Measurements from ENCODE around the gene BAG5. TPM values are rescaled to one million over a fixed set of nuclear protein-coding genes. Genes with fewer than 3 reads are reported as not detected.
A peak's percentile ranks its signal among the peaks of the same experiment; 100 is the strongest.

Gene BAG5
- total RNA-seq, 1 experiment from 2014 or later, result 22.5 TPM

- intact Hi-C loops (cut with micrococcal nuclease; ENCODE audit: unreplicated experiment) (no loop called here), in situ Hi-C loops (cut with HindIII; ENCODE audit: low pct_unique_long_range_greater_than_20kb, low sequenced_read_pairs) (no loop called here)
- ChIA-PET POLR2A (interaction anchor here (0.9 to 1.2 kb wide), 2 partner anchors 8 to 19 kb away, joined by 4 read pairs; no protein-coding TSS in a partner anchor), CTCF (interaction anchor here (0.5 to 0.9 kb wide), 2 partner anchors 20 to 381 kb away, joined by 3 to 4 read pairs; no protein-coding TSS in a partner anchor)
- no peak for TF ChIP-seq CTCF (IDR thresholded peaks at IDR 0.05)
- peak; percentile 33 for TF ChIP-seq POLR2AphosphoS5 (IDR thresholded peaks at IDR 0.05; ENCODE audit: low read depth, low read length)
- Histone ChIP-seq H3K9me3 (ENCODE audit: control insufficient read depth, insufficient read depth, low read depth, low read length) (no peaks in the 10 kb centered on the region), H3K27ac (ENCODE audit: low read length) (peak overlapping the region; percentile 54; the same call in 1 of the 2 replicates), H3K27me3 (ENCODE audit: control insufficient read depth, insufficient read depth, low read length) (no peaks in the 10 kb centered on the region), H3K4me1 (ENCODE audit: control insufficient read depth, insufficient read depth, low read length) (peaks cover 51% of the 10 kb centered on the region), H3K4me3 (ENCODE audit: low read depth in 2 of 2, low read length in 2 of 2) (no peak overlapping the region), H3K36me3 (ENCODE audit: control insufficient read depth, insufficient read depth, low read length) (no peaks in the 10 kb centered on the region)
- no peak for DNase-seq (ENCODE audit: low read depth, low spot score)
- peak; percentile 10 for ATAC-seq
- BruUV-seq (replicated peaks), result no TSS peak
Measured at GRCh38 chr14:103538291-103539055, 24.0 kb downstream of the BAG5 start.

- CTCF ChIA-PET, result no interaction called here
- peak overlapping the region; percentile 63 for H3K27ac ChIP-seq (ENCODE audit: low read length)
- H3K27me3 ChIP-seq (ENCODE audit: control insufficient read depth, insufficient read depth, low read length), result no peaks in the 10 kb centered on the region
- H3K9me3 ChIP-seq (ENCODE audit: control insufficient read depth, insufficient read depth, low read depth, low read length), result no peaks in the 10 kb centered on the region
- BruUV-seq (replicated peaks), result no TSS peak
- peaks cover 40% of the 10 kb centered on the region for H3K4me1 ChIP-seq (ENCODE audit: control insufficient read depth, insufficient read depth, low read length)
- H3K36me3 ChIP-seq (ENCODE audit: control insufficient read depth, insufficient read depth, low read length), result no peaks in the 10 kb centered on the region
- DNase-seq (ENCODE audit: low read depth, low spot score) (no peak), ATAC-seq (peak; percentile 20)
- no peak for TF ChIP-seq REST (IDR thresholded peaks at IDR 0.05; ENCODE audit: insufficient read depth in 1 of 2, low read depth in 2 of 2, low read length in 1 of 2)
- no peak for TF ChIP-seq TCF7L2 (IDR thresholded peaks at IDR 0.05; ENCODE audit: low read depth, low read length)
- POLR2A ChIA-PET, result no interaction called here
- in situ Hi-C loops (cut with HindIII; ENCODE audit: low pct_unique_long_range_greater_than_20kb, low sequenced_read_pairs), result no loop called here
- intact Hi-C loops (cut with micrococcal nuclease; ENCODE audit: unreplicated experiment), result no loop called here
- H3K4me3 ChIP-seq (ENCODE audit: low read depth in 2 of 2, low read length in 2 of 2), result no peak overlapping the region
Measured at GRCh38 chr14:103537175-103537990, 25.1 kb downstream of the BAG5 start.

GRCh38 chr14:103536693-103537092 is 25.8 kb downstream of the BAG5 start:
- no peak for DNase-seq (ENCODE audit: low read depth, low spot score)
- no peak for ATAC-seq
- TF ChIP-seq CTCF (IDR thresholded peaks at IDR 0.05) (no peak), POLR2AphosphoS5 (IDR thresholded peaks at IDR 0.05; ENCODE audit: low read depth, low read length) (0 out of 2 replicates have a peak, but pooled peaks have one; percentile 11)
- H3K27me3 ChIP-seq (ENCODE audit: control insufficient read depth, insufficient read depth, low read length), result no peaks in the 10 kb centered on the region
- BruUV-seq (replicated peaks), result no TSS peak
- intact Hi-C loops (cut with micrococcal nuclease; ENCODE audit: unreplicated experiment) (no loop called here), in situ Hi-C loops (cut with HindIII; ENCODE audit: low pct_unique_long_range_greater_than_20kb, low sequenced_read_pairs) (no loop called here)
- no peaks in the 10 kb centered on the region for H3K36me3 ChIP-seq (ENCODE audit: control insufficient read depth, insufficient read depth, low read length)
- no peaks in the 10 kb centered on the region for H3K9me3 ChIP-seq (ENCODE audit: control insufficient read depth, insufficient read depth, low read depth, low read length)
- H3K27ac ChIP-seq (ENCODE audit: low read length), result peak overlapping the region; percentile 63
- peaks cover 33% of the 10 kb centered on the region for H3K4me1 ChIP-seq (ENCODE audit: control insufficient read depth, insufficient read depth, low read length)
- ChIA-PET CTCF (interaction anchor here (0.8 kb wide), 1 partner anchor 18 kb away, joined by 3 read pairs; no protein-coding TSS in a partner anchor), POLR2A (interaction anchor here (0.6 kb wide), 1 partner anchor 124 kb away, joined by 5 read pairs; no protein-coding TSS in a partner anchor)
- H3K4me3 ChIP-seq (ENCODE audit: low read depth in 2 of 2, low read length in 2 of 2), result no peak overlapping the region
